HepG2 (cell line): ENCODE data around the gene KTN1. TPM values are rescaled to one million over a fixed set of nuclear protein-coding genes. Genes with fewer than 3 reads are reported as not detected.

Experiments
- ATAC-seq: fragments of 200-7000 bp; cut with Tn5 transposase; 3 replicates; pipeline ENCODE4 v1.9.1; 2020; ENCODE audit warnings: mild to moderate bottlenecking, moderate library complexity
- BruUV-seq: library from RNA; stranded (reverse); fragments of 400-500 nt; replicated peaks from 2 replicates; lab custom pipeline; 2021; lab: Mats Ljungman, UMichigan
- CTCF ChIA-PET: fragments of 300-600 bp; formaldehyde crosslinking; extraction: SDS; loops from one replicate; lab custom pipeline; 2021; ENCODE audit warnings: low total read pairs, inconsistent platforms, low intra/inter-chr PET ratio; lab: Yijun Ruan, JAX
- POLR2A ChIA-PET: fragments of 350-600 bp; sonication (Branson Sonifier 250); formaldehyde crosslinking; loops from one replicate; lab custom pipeline; 2020; ENCODE audit warnings: antibody characterized with exemption, inconsistent platforms; lab: Yijun Ruan, JAX
- DNase-seq: peaks from one replicate; pipeline ENCODE4 v3.0.0-alpha.2; 2015; ENCODE audit warnings: low spot score
- FAIRE-seq: peaks from 3 replicates; lab custom pipeline; 2011; peaks lifted over from hg19 to GRCh38; lab: Jason Lieb, UNC
- H2AFZ ChIP-seq: one replicate; pipeline ENCODE4 v1.6.1; 2011; ENCODE audit warnings: low read length, inconsistent platforms
- H3K27ac ChIP-seq: fragments of 300-600 bp; 3 replicates; pipeline ENCODE4 v1.8.0; 2011; ENCODE audit warnings: mixed run types, mild to moderate bottlenecking, mixed read lengths, low read length, inconsistent platforms; ENCODE audit not compliant: insufficient read depth; ENCODE audit errors: extremely low read length
- H3K27me3 ChIP-seq, 2 experiments: fragments of 200-600 bp in 1 of 2; 2 replicates in 1 of 2; 3 replicates in 1 of 2; pipeline versions ENCODE4 v1.6.0 to v1.8.0; 2011; ENCODE audit warnings: low read length in 2 of 2, mild to moderate bottlenecking in 2 of 2, moderate library complexity in 2 of 2, inconsistent platforms in 1 of 2; ENCODE audit not compliant: insufficient read depth in 2 of 2, control insufficient read depth in 1 of 2
- H3K36me3 ChIP-seq, 2 experiments: fragments of 200-600 bp in 1 of 2; replicated peaks in 1 of 2; 2 replicates in 1 of 2; 3 replicates in 1 of 2; pipeline versions ENCODE4 v1.5.1 to v1.8.0; 2011; ENCODE audit warnings: low read length in 2 of 2, inconsistent platforms in 1 of 2; ENCODE audit not compliant: insufficient read depth in 2 of 2, control insufficient read depth in 1 of 2
- H3K4me1 ChIP-seq: 2 replicates; pipeline ENCODE4 v1.5.1; 2012; ENCODE audit warnings: low read length, inconsistent platforms; ENCODE audit not compliant: insufficient read depth
- H3K4me2 ChIP-seq: 2 replicates; pipeline ENCODE4 v1.6.0; 2011; ENCODE audit warnings: low read depth, low read length, inconsistent platforms
- H3K4me3 ChIP-seq, 3 experiments: fragments of 200-600 bp in 1 of 3; sonication (generic), shearing (Covaris generic) in 1 of 3; replicated peaks in 1 of 3; 2 replicates each; pipeline ENCODE4 v1.5.1; 2011 to 2016; ENCODE audit warnings: low read length in 3 of 3, inconsistent platforms in 2 of 3, low read depth in 2 of 3, mild to moderate bottlenecking in 2 of 3, control low read depth in 1 of 3, mixed read lengths in 1 of 3; ENCODE audit not compliant: insufficient read depth in 1 of 3
- H3K79me2 ChIP-seq: one replicate; pipeline ENCODE4 v1.6.1; 2011; ENCODE audit warnings: low read length, inconsistent platforms; ENCODE audit not compliant: insufficient read depth
- H3K9ac ChIP-seq: 2 replicates; pipeline ENCODE4 v1.6.0; 2011; ENCODE audit warnings: mild to moderate bottlenecking, low read depth, low read length, inconsistent platforms; ENCODE audit not compliant: insufficient read depth
- H3K9me3 ChIP-seq: 2 replicates; pipeline ENCODE4 v1.5.1; 2012; ENCODE audit warnings: mild to moderate bottlenecking, low read length
- H4K20me1 ChIP-seq: 2 replicates; pipeline ENCODE4 v1.6.0; 2011; ENCODE audit warnings: inconsistent platforms, mild to moderate bottlenecking, low read length, moderate library complexity; ENCODE audit not compliant: insufficient read depth
- EHMT2 ChIP-seq: fragments of 200-600 bp; sonication (generic); IDR thresholded peaks from 2 replicates; pipeline ENCODE4 v1.7.0; 2017; ENCODE audit warnings: antibody characterized with exemption, low read depth, low read length, borderline replicate concordance
- PRDM10 ChIP-seq: sonication (generic); formaldehyde crosslinking; IDR thresholded peaks from 2 replicates; pipeline ENCODE4 v1.4.0; 2020; ENCODE audit warnings: low read depth, missing genetic modification reagents
- RBM22 ChIP-seq: fragments of 200-400 bp; formaldehyde crosslinking; optimal IDR thresholded peaks from 2 replicates; pipeline ENCODE3; 2017; ENCODE audit warnings: mild to moderate bottlenecking, low read length, moderate library complexity
- ZNF629 ChIP-seq: sonication (generic); formaldehyde crosslinking; conservative IDR thresholded peaks from 2 replicates; pipeline ENCODE4 v1.5.0; 2020; ENCODE audit warnings: missing genetic modification reagents
- WGBS: methylation state at CpG from one replicate; pipeline ENCODE4 v1.1.6; 2017; ENCODE audit warnings: low lambda C conversion rate; 5-methylcytosine and 5-hydroxymethylcytosine counted together
- in situ Hi-C: cut with HindIII; loops from 2 replicates; pipeline ENCODE4 v1.10.0; 2017; ENCODE audit warnings: low pct_unique_long_range_greater_than_20kb; ENCODE audit not compliant: extremely low pct_ligation_motif_present
- intact Hi-C: fragments of 100-400 bp; cut with micrococcal nuclease; formaldehyde crosslinking; loops from one replicate; pipeline ENCODE4 v1.10.0; 2022; ENCODE audit not compliant: unreplicated experiment
- polyA plus RNA-seq, 8 experiments: library from polyadenylated mRNA; depleted of rRNA in 3 of 8; stranded (reverse) in 7 of 8; unstranded in 1 of 8; fragments of >200 nt; fragmentation: Illumina TruSeq in 4 of 8; extraction: Trizol in 4 of 8; gene quantifications; 2 replicates each; pipeline versions ENCODE4 v1.2.1 to v1.2.3, GENCODE V29; 2011 to 2016; ENCODE audit warnings: low read depth in 4 of 8, missing spikeins in 1 of 8, mixed read lengths in 1 of 8; ENCODE audit not compliant: insufficient read depth in 1 of 8
- total RNA-seq, 5 experiments: library from RNA; depleted of rRNA; stranded (reverse); fragments of >200 nt; fragmentation: Illumina TruSeq; extraction: Trizol; gene quantifications; 2 replicates each; pipeline ENCODE4 v1.2.3, GENCODE V29; 2016; ENCODE audit warnings: low read depth in 1 of 5

KTN1 gene
- total and polyA plus RNA-seq, 2 of the 13 experiments (the other 11 are each of a cell fraction or from before 2014, with no cell fraction given): 60.6 to 169 TPM

GRCh38 chr14:55624913-55625312 is 44.9 kb downstream of the KTN1 start:
- no TSS peak for BruUV-seq

More at GRCh38 chr14:55624913-55625312, 44.9 kb downstream of the KTN1 start:
- peaks cover 5% of the 10 kb centered on the region; the same call in 1 of the 2 replicates for H3K9me3 ChIP-seq
- TF ChIP-seq RBM22: peak; percentile 60
- TF ChIP-seq ZNF629: peak; percentile 63
- no peak for TF ChIP-seq EHMT2
- TF ChIP-seq PRDM10 (CRISPR knock-in tag): no peak
- H4K20me1 ChIP-seq: no peaks in the 10 kb centered on the region
- H3K4me2 ChIP-seq: no peak overlapping the region
- intact Hi-C loops (no loop called here), in situ Hi-C loops (no loop called here)
- CTCF ChIA-PET: no interaction called here
- no peaks in the 10 kb centered on the region for H3K79me2 ChIP-seq
- H2AFZ ChIP-seq: no peak overlapping the region
- no peak overlapping the region for H3K27ac ChIP-seq
- ATAC-seq (no peak), FAIRE-seq (no peak), DNase-seq (no peak)
- H3K9ac ChIP-seq: no peak overlapping the region
- POLR2A ChIA-PET: no interaction called here
- peaks cover 11 to 57% of the 10 kb centered on the region in 2 experiments; a peak in 4 of 5 replicates for H3K36me3 ChIP-seq
- WGBS: 94% methylated on average over 4 of the region's 4 CpGs
- H3K4me1 ChIP-seq: no peaks in the 10 kb centered on the region
- no peaks in the 10 kb centered on the region for H3K27me3 ChIP-seq
- H3K4me3 ChIP-seq: no peak overlapping the region
